ENCODE data around the gene DOK3.

DNA sequence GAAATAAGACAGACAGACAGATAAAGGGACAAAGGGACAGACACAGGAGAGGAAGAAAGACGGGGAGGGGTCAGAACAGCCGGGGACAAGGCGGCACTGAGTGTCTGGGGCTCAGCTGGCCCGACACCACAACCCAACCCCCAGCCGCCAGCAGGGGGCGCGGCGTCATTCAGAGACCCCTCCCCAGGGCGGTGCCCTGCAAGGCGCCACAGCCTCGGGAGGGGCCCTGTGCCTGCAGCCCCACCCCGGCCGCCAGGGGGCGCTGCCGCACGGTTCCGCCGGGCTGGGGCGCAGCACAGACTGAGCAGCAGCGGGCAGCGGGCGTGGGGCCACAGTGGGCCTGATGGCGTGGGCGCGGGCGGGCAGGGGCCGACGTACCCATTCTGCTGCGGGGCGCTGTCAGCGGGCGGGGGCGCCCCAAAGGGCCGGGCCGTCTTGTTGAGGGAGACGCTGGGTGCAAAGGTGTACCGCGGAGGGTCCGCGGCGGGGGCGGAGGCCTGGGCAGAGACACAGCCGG is 18.1 kb downstream of the DOK3 start:
- TF ChIP-seq, protein P1, sequence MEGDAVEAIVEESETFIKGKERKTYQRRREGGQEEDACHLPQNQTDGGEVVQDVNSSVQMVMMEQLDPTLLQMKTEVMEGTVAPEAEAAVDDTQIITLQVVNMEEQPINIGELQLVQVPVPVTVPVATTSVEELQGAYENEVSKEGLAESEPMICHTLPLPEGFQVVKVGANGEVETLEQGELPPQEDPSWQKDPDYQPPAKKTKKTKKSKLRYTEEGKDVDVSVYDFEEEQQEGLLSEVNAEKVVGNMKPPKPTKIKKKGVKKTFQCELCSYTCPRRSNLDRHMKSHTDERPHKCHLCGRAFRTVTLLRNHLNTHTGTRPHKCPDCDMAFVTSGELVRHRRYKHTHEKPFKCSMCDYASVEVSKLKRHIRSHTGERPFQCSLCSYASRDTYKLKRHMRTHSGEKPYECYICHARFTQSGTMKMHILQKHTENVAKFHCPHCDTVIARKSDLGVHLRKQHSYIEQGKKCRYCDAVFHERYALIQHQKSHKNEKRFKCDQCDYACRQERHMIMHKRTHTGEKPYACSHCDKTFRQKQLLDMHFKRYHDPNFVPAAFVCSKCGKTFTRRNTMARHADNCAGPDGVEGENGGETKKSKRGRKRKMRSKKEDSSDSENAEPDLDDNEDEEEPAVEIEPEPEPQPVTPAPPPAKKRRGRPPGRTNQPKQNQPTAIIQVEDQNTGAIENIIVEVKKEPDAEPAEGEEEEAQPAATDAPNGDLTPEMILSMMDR (IDR thresholded peaks at IDR 0.05), result peak; percentile 59 to 95 (median 80)
- no peak for TF ChIP-seq POLR2A (IDR thresholded peaks at IDR 0.05)
